ENCODE results near the gene OR4F17.
"Not testable (repeated sequence)": the region's sequence is repeated elsewhere in the genome, so short reads cannot be mapped to it uniquely, and the experiment has no call there.

The OR4F17 gene

GRCh38 chr19:106804-107203, at the start of gene OR4F17:
TSS of gene OR4F17 (plus strand) at chr19:107104. CDS start at chr19:110679, 3,575 bp downstream.
- DNase-seq (ENCODE audit: low spot score), result not testable (repeated sequence)

GRCh38 chr19:70793-71192, 36.1 kb upstream of the OR4F17 start:
- DNase-seq (ENCODE audit: low spot score), result not testable (repeated sequence)

GRCh38 chr19:82864-83263, 24.0 kb upstream of the OR4F17 start:
- DNase-seq (ENCODE audit: low spot score), result not testable (repeated sequence)

GRCh38 chr19:83626-84025, 23.3 kb upstream of the OR4F17 start:
- DNase-seq (ENCODE audit: low spot score), result not testable (repeated sequence)

- not testable (repeated sequence) for DNase-seq (ENCODE audit: low spot score)
These were observed 16.2 kb upstream of the OR4F17 start for GRCh38 chr19:90678-91077.

GRCh38 chr19:94794-95193, 12.1 kb upstream of the OR4F17 start:
- DNase-seq (ENCODE audit: low spot score), result not testable (repeated sequence)

GRCh38 chr19:97647-98046, 9.3 kb upstream of the OR4F17 start:
- DNase-seq (ENCODE audit: low spot score), result not testable (repeated sequence)

- not testable (repeated sequence) for DNase-seq (ENCODE audit: low spot score)
These were observed 13.7 kb downstream of the OR4F17 start for GRCh38 chr19:120443-121140.

Measured in CD4-positive, alpha-beta T cell treated with Interleukin-2 at 100 ng/mL for 4 hours (primary cell).